Esophagus muscularis mucosa (tissue), 4 donors: ENCODE results near the gene DENND6A. TPM values are rescaled to one million over a fixed set of nuclear protein-coding genes. Genes with fewer than 3 reads are reported as not detected.

Experiments used
- DNase-seq: peaks from one replicate; pipeline ENCODE4 v3.0.0-alpha.2; 2017; ENCODE audit errors: extremely low spot score
- H3K27ac ChIP-seq, 4 donors: fragments of 200-600 bp; sonication (generic); replicated peaks in 1 of 4; 1 replicate in 3 of 4; 2 replicates in 1 of 4; pipeline ENCODE4 v1.5.1; 2016 to 2019; ENCODE audit warnings: mild to moderate bottlenecking in 1 of 4
- H3K27me3 ChIP-seq, 4 donors: fragments of 200-600 bp; sonication (generic); one replicate each; pipeline versions ENCODE4 v1.5.1 to v1.6.0; 2016 to 2019
- H3K36me3 ChIP-seq, 4 donors: fragments of 200-600 bp; sonication (generic); one replicate each; pipeline ENCODE4 v1.5.1; 2016 to 2019
- H3K4me1 ChIP-seq, 4 donors: fragments of 200-600 bp; sonication (generic); one replicate each; pipeline ENCODE4 v1.5.1; 2016 to 2019
- H3K4me3 ChIP-seq, 4 donors: fragments of 200-600 bp; sonication (generic); 1 replicate in 2 of 4; 2 replicates in 2 of 4; pipeline ENCODE4 v1.5.1; 2016 to 2019; ENCODE audit warnings: mild to moderate bottlenecking in 4 of 4, moderate library complexity in 1 of 4
- H3K9me3 ChIP-seq, 4 donors: fragments of 200-600 bp; sonication (generic); 1 replicate in 3 of 4; 2 replicates in 1 of 4; pipeline ENCODE4 v1.5.1; 2016 to 2019
- EP300 ChIP-seq: sonication (generic); formaldehyde crosslinking; IDR thresholded peaks from one replicate; pipeline ENCODE4 v1.6.1; 2017; ENCODE audit warnings: antibody characterized with exemption
- POLR2A ChIP-seq: fragments of 450-650 bp; IDR thresholded peaks from one replicate; pipeline ENCODE4 v1.6.1; 2017; ENCODE audit warnings: antibody characterized with exemption, moderate library complexity, mild to moderate bottlenecking, low read depth
- POLR2AphosphoS5 ChIP-seq, 2 donors: sonication (generic); formaldehyde crosslinking; IDR thresholded peaks; one replicate each; pipeline ENCODE4 v1.6.1; 2017; ENCODE audit warnings: antibody characterized with exemption in 2 of 2
- WGBS: methylation state at CpG from one replicate; pipeline ENCODE4 v1.1.5; 2018; 5-methylcytosine and 5-hydroxymethylcytosine counted together
- intact Hi-C: fragments of 100-400 bp; cut with DNase I; formaldehyde crosslinking; loops from one replicate; pipeline ENCODE4 v1.15.1; 2023
- small RNA-seq, 3 donors: library from RNA; depleted of rRNA; stranded (forward); fragments of <200 nt; gene quantifications; one replicate each; pipeline ENCODE3, GENCODE V24; 2016
- total RNA-seq, 4 donors: library from RNA; depleted of rRNA; stranded (reverse); fragments of >200 nt; gene quantifications; one replicate each; pipeline versions ENCODE4 v1.1.0 to v1.2.1, GENCODE V29; 2016
- TF ChIP-seq, protein P1 (sequence below), 3 experiments: fragments of 200-600 bp in 2 of 3; fragments of 450-650 bp in 1 of 3; sonication (generic) in 2 of 3; IDR thresholded peaks; one replicate each; pipeline ENCODE4 v1.5.1; 2017 to 2019; ENCODE audit warnings: antibody characterized with exemption in 3 of 3, mild to moderate bottlenecking in 2 of 3, moderate library complexity in 1 of 3

Gene DENND6A
- total RNA-seq, 4 donors from 2014 or later: 24.6 to 47.2 (median 43.2) TPM

DNA sequence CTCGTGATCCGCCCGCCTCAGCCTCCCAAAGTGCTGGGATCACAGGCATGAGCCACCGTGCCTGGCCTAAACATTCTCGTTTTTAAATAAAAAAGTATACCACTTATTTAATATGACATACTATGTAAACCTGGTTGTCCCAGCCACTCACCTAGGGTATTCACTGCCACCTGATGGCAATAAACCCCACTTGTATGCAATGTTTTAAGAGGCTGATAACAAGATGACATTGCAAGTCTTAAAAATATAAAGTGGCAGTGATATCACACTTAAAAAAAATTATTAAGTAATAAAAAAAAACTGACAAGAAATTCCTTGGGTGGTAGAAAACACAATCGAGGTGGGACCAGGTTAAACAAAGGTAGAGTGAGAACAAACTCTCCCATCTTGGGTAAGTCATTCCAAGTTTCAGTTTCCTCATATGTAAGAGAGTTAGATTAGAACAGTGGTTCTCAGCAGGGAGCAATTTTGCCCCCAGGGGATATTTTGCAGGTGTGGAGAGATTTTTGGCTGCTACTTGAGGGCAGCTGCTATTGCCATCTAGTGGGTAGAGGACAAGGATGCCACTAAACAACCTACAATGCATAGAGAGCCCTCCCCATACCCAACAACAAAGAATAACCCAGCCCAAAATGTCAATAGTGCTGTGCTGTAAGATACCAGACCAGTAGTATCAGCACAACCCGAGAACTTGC, 110.3 kb downstream of the DENND6A start:
- no peak overlapping the region for H3K27ac ChIP-seq
- DNase-seq: no peak
- H3K4me3 ChIP-seq: no peak overlapping the region
- 92% methylated on average over 7 of the region's 7 CpGs for WGBS
- no peaks in the 10 kb centered on the region for H3K9me3 ChIP-seq
- H3K4me1 ChIP-seq: peaks cover 13 to 53% (median 38%) of the 10 kb centered on the region in 4 donors
- no peak for TF ChIP-seq EP300
- no peak for TF ChIP-seq POLR2A
- no peak for TF ChIP-seq POLR2AphosphoS5 (IDR thresholded peaks at IDR 0.05)
- TF ChIP-seq, protein P1, sequence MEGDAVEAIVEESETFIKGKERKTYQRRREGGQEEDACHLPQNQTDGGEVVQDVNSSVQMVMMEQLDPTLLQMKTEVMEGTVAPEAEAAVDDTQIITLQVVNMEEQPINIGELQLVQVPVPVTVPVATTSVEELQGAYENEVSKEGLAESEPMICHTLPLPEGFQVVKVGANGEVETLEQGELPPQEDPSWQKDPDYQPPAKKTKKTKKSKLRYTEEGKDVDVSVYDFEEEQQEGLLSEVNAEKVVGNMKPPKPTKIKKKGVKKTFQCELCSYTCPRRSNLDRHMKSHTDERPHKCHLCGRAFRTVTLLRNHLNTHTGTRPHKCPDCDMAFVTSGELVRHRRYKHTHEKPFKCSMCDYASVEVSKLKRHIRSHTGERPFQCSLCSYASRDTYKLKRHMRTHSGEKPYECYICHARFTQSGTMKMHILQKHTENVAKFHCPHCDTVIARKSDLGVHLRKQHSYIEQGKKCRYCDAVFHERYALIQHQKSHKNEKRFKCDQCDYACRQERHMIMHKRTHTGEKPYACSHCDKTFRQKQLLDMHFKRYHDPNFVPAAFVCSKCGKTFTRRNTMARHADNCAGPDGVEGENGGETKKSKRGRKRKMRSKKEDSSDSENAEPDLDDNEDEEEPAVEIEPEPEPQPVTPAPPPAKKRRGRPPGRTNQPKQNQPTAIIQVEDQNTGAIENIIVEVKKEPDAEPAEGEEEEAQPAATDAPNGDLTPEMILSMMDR (IDR thresholded peaks at IDR 0.05): no peak
- H3K36me3 ChIP-seq: peaks cover 8 to 63% (median 40%) of the 10 kb centered on the region in 4 donors
- intact Hi-C loops: no loop called here
- no peaks in the 10 kb centered on the region for H3K27me3 ChIP-seq

DNA sequence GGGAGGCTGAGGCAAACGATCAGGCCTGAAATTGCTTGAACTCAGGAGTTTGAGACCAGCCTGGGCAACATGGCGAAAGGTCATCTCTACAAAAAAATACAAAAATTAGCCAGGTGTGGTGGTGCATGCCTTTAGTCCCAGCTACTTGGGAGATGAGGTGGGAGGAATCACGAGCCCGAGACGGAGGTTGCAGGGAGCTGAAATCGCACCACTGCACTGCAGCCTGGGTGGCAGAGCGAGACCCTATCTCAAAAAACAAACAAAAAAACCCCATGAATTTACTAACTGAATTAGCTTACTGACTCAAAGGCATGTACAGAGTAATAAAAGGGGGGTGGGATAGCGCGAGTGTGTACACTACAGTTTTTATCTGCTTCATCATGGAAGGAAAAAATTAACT, 115.1 kb downstream of the DENND6A start:
- TF ChIP-seq, protein P1 (IDR thresholded peaks at IDR 0.05): no peak
- no peak overlapping the region for H3K4me3 ChIP-seq
- H3K9me3 ChIP-seq: no peaks in the 10 kb centered on the region
- peaks cover 20 to 37% (median 32%) of the 10 kb centered on the region in 4 donors for H3K4me1 ChIP-seq
- 91% methylated on average over 9 of the region's 9 CpGs for WGBS
- no peaks in the 10 kb centered on the region for H3K27me3 ChIP-seq
- DNase-seq: no peak
- no peak overlapping the region for H3K27ac ChIP-seq
- H3K36me3 ChIP-seq: peaks cover 17 to 86% (median 63%) of the 10 kb centered on the region in 4 donors
- intact Hi-C loops: no loop called here

DNA sequence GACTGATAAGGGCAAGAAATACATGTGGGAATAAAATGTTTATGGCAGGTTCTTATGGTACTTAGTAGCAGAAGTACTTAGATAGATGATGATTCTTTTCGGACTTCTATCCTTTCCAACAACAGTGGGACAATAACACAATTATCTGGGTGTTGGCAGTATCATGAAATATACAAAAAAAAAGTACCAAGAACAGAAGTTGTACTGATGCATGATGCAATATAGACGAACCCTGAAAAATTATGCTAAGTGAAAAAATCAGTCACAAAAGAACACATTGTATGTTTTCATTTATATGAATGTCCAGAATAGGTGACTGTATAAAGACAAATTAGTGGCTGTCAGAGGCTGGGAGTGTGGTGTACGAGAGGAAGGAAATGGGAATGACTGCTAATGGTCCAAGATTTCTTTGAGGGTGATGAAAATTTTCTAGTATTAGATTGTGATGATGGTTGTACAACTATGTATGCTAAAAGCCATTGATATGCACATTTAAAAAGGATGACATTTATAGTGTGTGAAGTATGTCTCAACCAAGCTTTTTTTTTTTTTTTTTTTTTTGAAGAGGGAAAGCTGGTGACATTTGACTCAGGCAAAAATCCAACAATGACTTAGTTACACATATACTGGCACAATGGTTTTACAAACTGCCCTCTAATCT, 116.8 kb downstream of the DENND6A start:
- H3K27me3 ChIP-seq: no peaks in the 10 kb centered on the region
- no peak overlapping the region for H3K4me3 ChIP-seq
- no peaks in the 10 kb centered on the region for H3K9me3 ChIP-seq
- peak overlapping the region in 3 of 4 donors; percentile 0 to 46 (median 37) for H3K27ac ChIP-seq
- intact Hi-C loops: no loop called here
- TF ChIP-seq EP300: no peak
- TF ChIP-seq POLR2AphosphoS5 (IDR thresholded peaks at IDR 0.05): no peak
- no peak for TF ChIP-seq POLR2A
- TF ChIP-seq, protein P1 (IDR thresholded peaks at IDR 0.05): no peak
- H3K4me1 ChIP-seq: peaks cover 16 to 28% (median 20%) of the 10 kb centered on the region in 4 donors
- H3K36me3 ChIP-seq: peaks cover 34 to 90% (median 68%) of the 10 kb centered on the region in 4 donors
- DNase-seq: no peak
- 64% methylated on average over 3 of the region's 3 CpGs for WGBS

Small RNA genes lying within 50 kb of the gene (small RNA-seq; reads per million reads assigned to genes)
- gene RNU6ATAC26P: 0 reads per million in 3 donors

Other genes with a start within 250 kb of the DENND6A start
- gene DNAH12, start 148.7 kb downstream of the DENND6A start, total RNA-seq: under 1 TPM in 2 of 4 donors, not detected in 2; under 0.01 to 0.39 TPM
- gene PDE12, start 136.8 kb downstream of the DENND6A start, total RNA-seq: 10 to 100 TPM; 19.0 to 26.5 (median 22.4) TPM
- gene ARF4, start 95.7 kb downstream of the DENND6A start, total RNA-seq: 100 to 1,000 TPM in 1 of 4 donors, 10 to 100 TPM in 3; 75.1 to 104 (median 84.1) TPM
- gene SLMAP, start 63.2 kb upstream of the DENND6A start, total RNA-seq: 100 to 1,000 TPM; 399 to 519 (median 464) TPM